ENCODE data around the gene SERPINA5. TPM values are rescaled to one million over a fixed set of nuclear protein-coding genes. Genes with fewer than 3 reads are reported as not detected.

SERPINA5 gene
- total RNA-seq, 1 donor from 2014 or later: 3.5 TPM

DNA sequence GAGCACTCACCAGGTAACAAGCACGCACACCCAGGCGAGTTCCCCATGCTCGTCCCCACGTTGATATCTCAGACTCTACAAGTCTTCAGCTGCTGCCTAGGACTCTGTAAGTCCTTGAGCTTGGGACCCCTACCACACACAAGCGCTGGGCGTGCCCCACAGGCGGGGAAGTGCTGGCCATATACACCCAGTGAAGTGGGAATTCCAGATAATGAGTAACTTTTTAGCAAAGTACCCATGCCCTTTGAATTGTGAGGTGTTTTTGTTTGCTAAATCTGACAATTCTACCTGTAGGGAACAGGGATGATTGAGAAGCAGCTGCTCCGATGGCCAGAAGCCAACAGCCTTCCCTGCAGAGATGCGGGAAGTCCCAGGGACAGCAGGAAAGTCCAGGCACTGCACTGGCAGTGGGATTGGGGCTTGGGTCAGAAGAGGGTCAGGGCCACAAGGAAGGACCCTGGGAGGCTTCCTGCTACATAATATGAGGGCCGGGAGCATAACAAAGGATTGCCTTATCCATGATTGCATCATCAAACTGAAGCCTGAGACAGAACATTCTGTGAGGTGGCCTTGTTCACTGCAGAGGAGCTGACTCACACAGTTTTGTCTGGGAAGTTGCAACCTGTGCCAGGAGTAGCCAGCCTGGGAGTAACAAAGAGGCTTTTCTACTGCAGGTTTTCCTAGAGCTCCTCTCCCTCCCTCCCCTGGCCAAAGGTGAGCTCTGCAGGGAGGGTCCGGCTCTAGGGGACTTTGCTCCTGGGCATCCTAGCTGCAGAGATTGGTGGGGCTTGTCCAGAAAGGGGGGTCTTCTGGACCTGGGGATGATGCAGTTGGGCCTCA is 17.8 kb downstream of the SERPINA5 start:
- H3F3A ChIP-seq (ENCODE audit: low read depth): no peaks in the 10 kb centered on the region
- Mint-ChIP-seq H3K36me3 (no peaks in the 10 kb centered on the region), H3K9me3 (no peaks in the 10 kb centered on the region), H3K4me3 (peak overlapping the region; percentile 30), H3K27ac (peak overlapping the region; percentile 65), H3K4me1 (peaks cover 38% of the 10 kb centered on the region), H3K27me3 (ENCODE audit: insufficient read depth, low read depth) (peaks cover 5% of the 10 kb centered on the region)
- no peaks in the 10 kb centered on the region for H3K27me3 ChIP-seq
- H3K9me3 ChIP-seq (ENCODE audit: low read depth): no peaks in the 10 kb centered on the region
- no peaks in the 10 kb centered on the region for H4K20me1 ChIP-seq (ENCODE audit: low read depth)
- peak; percentile 21 for DNase-seq (ENCODE audit: low spot score)
- no peak overlapping the region for H3K27ac ChIP-seq
- H3K79me2 ChIP-seq (ENCODE audit: low read depth): no peaks in the 10 kb centered on the region
- no peak overlapping the region for H3K9ac ChIP-seq
- H2AFZ ChIP-seq (replicated peaks): no peak overlapping the region
- no peak overlapping the region for H3K4me2 ChIP-seq
- no peak overlapping the region for H3K4me3 ChIP-seq
- H3K4me1 ChIP-seq: no peaks in the 10 kb centered on the region
- no peaks in the 10 kb centered on the region for H3K36me3 ChIP-seq
- TF ChIP-seq EZH2phosphoT487 (IDR thresholded peaks at IDR 0.05): no peak
- TF ChIP-seq, protein P1, sequence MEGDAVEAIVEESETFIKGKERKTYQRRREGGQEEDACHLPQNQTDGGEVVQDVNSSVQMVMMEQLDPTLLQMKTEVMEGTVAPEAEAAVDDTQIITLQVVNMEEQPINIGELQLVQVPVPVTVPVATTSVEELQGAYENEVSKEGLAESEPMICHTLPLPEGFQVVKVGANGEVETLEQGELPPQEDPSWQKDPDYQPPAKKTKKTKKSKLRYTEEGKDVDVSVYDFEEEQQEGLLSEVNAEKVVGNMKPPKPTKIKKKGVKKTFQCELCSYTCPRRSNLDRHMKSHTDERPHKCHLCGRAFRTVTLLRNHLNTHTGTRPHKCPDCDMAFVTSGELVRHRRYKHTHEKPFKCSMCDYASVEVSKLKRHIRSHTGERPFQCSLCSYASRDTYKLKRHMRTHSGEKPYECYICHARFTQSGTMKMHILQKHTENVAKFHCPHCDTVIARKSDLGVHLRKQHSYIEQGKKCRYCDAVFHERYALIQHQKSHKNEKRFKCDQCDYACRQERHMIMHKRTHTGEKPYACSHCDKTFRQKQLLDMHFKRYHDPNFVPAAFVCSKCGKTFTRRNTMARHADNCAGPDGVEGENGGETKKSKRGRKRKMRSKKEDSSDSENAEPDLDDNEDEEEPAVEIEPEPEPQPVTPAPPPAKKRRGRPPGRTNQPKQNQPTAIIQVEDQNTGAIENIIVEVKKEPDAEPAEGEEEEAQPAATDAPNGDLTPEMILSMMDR (IDR thresholded peaks at IDR 0.05): no peak

DNA sequence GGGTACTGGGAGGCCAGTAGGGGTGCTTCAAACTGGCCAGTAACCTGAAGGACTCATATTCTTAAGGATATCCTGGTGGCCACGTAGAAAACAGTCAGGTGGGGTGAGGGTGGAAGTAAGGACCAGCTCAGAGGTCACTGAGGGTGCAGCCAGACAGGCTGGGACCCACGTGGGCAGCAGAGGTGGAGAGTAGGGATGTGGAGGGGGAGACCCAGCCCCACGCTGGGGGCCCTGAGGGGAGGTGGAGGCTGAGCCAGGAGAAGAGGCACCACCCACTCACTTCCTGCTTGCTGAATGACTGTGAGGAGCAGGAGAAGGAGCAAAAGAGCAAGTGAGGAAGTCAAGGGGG is 18.4 kb downstream of the SERPINA5 start:
- Mint-ChIP-seq H3K4me1 (peaks cover 35% of the 10 kb centered on the region), H3K9me3 (no peaks in the 10 kb centered on the region)
- no peak overlapping the region for H3K9ac ChIP-seq

DNA sequence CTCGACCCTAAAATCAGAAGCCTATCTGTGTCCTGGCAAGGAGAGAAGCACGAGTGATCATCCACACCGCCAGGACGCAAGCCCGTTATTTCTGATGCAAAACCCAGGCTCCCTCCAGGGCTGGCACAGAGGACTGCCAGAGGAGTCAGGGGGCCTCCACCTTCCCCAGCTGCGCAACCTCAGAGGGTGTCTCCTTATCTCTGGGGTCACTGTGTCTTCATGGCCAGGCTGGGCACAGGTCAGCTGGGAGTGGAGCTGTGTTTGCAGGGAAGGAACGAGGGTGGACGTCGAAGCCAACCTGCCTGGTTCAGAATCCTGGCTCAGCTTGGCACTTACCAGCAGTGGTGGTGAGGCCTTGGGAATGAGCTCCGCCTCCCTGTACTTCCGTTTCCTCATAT is 18.9 kb downstream of the SERPINA5 start:
- H3K9ac ChIP-seq: no peak overlapping the region
- H3K4me2 ChIP-seq: no peak overlapping the region
- H3K4me1 ChIP-seq: no peaks in the 10 kb centered on the region
- Mint-ChIP-seq H3K27me3 (ENCODE audit: insufficient read depth, low read depth) (peaks cover 5% of the 10 kb centered on the region), H3K9me3 (no peaks in the 10 kb centered on the region), H3K27ac (no peak overlapping the region), H3K36me3 (no peaks in the 10 kb centered on the region), H3K4me3 (no peak overlapping the region), H3K4me1 (peaks cover 32% of the 10 kb centered on the region)
- H3K36me3 ChIP-seq: no peaks in the 10 kb centered on the region
- no peaks in the 10 kb centered on the region for H3F3A ChIP-seq (ENCODE audit: low read depth)
- TF ChIP-seq, protein P1 (IDR thresholded peaks at IDR 0.05): no peak
- H4K20me1 ChIP-seq (ENCODE audit: low read depth): no peaks in the 10 kb centered on the region
- DNase-seq (ENCODE audit: low spot score): no peak
- no peak overlapping the region for H3K4me3 ChIP-seq
- H2AFZ ChIP-seq (replicated peaks): no peak overlapping the region
- no peaks in the 10 kb centered on the region for H3K79me2 ChIP-seq (ENCODE audit: low read depth)
- H3K27me3 ChIP-seq: no peaks in the 10 kb centered on the region
- no peak overlapping the region for H3K27ac ChIP-seq
- no peaks in the 10 kb centered on the region for H3K9me3 ChIP-seq (ENCODE audit: low read depth)

More for the DNA sequence above, 18.4 kb downstream of the SERPINA5 start:
- Histone ChIP-seq H3K27me3 (no peaks in the 10 kb centered on the region), H3F3A (ENCODE audit: low read depth) (no peaks in the 10 kb centered on the region), H3K4me3 (no peak overlapping the region), H4K20me1 (ENCODE audit: low read depth) (no peaks in the 10 kb centered on the region), H2AFZ (replicated peaks) (no peak overlapping the region), H3K27ac (no peak overlapping the region), H3K36me3 (no peaks in the 10 kb centered on the region), H3K79me2 (ENCODE audit: low read depth) (no peaks in the 10 kb centered on the region), H3K4me2 (no peak overlapping the region), H3K4me1 (no peaks in the 10 kb centered on the region), H3K9me3 (ENCODE audit: low read depth) (no peaks in the 10 kb centered on the region)
- no peaks in the 10 kb centered on the region for H3K36me3 Mint-ChIP-seq
- H3K27ac Mint-ChIP-seq: peak overlapping the region; percentile 65
- H3K27me3 Mint-ChIP-seq (ENCODE audit: insufficient read depth, low read depth): peaks cover 5% of the 10 kb centered on the region
- TF ChIP-seq, protein P1 (IDR thresholded peaks at IDR 0.05): no peak
- TF ChIP-seq EZH2 (IDR thresholded peaks at IDR 0.05) (no peak), EZH2phosphoT487 (IDR thresholded peaks at IDR 0.05) (no peak)
- DNase-seq (ENCODE audit: low spot score): no peak
- no peak overlapping the region for H3K4me3 Mint-ChIP-seq
